AG10803 (cell line): Measurements from ENCODE around the gene SNX9.
"Not testable (repeated sequence)": the region's sequence is repeated elsewhere in the genome, so short reads cannot be mapped to it uniquely, and the experiment has no call there.

Source experiments
- DNase-seq: peaks from one replicate; pipeline ENCODE4 v3.0.0; 2010; ENCODE audit warnings: low read depth
- H3K4me3 ChIP-seq: 2 replicates; pipeline ENCODE4 v1.5.1; 2011; ENCODE audit warnings: mild to moderate bottlenecking, low read length, control low read depth
- TF ChIP-seq, protein P1 (sequence below): conservative IDR thresholded peaks from 2 replicates; pipeline ENCODE4 v1.5.1; 2011; ENCODE audit warnings: mild to moderate bottlenecking, low read length, control low read depth, inconsistent platforms

SNX9 gene

DNA sequence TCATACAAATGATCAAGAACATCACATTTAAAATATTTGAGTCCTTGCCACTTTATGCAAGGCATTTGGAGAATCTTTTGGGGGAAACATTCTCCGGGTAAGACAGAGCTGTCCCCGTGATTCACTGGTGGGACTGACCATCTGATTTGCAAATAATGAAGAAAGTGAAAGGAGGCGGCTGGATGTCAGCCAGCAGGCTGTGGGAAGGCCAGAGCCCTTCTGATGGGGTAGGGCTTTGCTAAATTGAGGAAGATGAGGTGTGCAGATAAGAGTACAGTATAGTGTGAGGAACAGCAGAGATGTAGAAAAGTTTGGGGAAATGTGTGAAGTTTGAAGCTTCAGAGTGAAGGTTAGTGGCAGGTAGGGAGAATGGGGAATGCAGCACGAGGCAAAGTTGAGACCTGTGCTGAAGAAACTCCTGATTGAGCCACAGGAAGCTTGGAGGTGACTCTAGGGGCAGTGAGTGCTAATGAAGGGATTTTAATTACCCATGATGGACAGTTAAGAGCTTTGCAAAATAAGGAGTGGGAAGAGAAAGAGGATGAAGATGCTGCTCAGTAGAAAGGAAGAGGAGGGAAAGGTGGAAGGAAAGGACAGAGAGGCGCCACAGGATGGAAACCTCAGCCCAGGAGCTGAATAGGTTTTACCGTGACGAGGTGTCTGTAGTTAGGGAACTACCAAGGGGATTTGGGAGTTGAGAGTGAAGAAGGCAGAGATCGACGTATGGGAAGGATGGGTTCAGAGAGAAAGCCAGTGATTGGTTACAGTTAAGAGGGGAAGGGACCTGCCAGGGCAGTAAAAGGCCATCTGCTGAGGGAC lies 68.7 kb downstream of the SNX9 start:
- DNase-seq: no peak
- H3K4me3 ChIP-seq: no peak overlapping the region
- TF ChIP-seq, protein P1, sequence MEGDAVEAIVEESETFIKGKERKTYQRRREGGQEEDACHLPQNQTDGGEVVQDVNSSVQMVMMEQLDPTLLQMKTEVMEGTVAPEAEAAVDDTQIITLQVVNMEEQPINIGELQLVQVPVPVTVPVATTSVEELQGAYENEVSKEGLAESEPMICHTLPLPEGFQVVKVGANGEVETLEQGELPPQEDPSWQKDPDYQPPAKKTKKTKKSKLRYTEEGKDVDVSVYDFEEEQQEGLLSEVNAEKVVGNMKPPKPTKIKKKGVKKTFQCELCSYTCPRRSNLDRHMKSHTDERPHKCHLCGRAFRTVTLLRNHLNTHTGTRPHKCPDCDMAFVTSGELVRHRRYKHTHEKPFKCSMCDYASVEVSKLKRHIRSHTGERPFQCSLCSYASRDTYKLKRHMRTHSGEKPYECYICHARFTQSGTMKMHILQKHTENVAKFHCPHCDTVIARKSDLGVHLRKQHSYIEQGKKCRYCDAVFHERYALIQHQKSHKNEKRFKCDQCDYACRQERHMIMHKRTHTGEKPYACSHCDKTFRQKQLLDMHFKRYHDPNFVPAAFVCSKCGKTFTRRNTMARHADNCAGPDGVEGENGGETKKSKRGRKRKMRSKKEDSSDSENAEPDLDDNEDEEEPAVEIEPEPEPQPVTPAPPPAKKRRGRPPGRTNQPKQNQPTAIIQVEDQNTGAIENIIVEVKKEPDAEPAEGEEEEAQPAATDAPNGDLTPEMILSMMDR: no peak

DNA sequence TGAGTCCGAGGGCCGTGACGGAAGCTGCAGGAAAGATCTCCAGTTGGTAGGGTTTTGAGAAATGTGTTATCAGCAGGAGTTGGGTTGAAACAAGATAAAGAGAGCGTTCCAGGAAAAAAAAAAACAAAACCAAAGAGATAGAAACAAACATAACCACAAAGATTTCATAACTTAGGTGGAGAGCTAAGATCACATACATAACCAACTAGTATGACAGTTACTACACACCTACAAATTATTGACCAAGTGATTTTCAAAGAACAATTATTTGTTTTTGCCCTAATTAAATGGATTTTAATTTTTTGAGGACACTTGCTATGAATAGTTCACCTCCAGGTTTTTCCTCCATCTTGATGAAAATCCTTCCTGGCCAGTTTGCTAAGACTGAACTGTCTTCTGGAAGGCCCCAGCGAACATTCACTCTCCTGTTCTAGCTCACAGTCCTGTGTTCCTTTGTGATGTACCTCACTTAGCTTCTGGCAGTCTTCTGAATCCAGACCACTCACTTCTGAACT lies 69.4 kb downstream of the SNX9 start:
- TF ChIP-seq, protein P1: no peak
- DNase-seq: no peak
- no peak overlapping the region for H3K4me3 ChIP-seq

DNA sequence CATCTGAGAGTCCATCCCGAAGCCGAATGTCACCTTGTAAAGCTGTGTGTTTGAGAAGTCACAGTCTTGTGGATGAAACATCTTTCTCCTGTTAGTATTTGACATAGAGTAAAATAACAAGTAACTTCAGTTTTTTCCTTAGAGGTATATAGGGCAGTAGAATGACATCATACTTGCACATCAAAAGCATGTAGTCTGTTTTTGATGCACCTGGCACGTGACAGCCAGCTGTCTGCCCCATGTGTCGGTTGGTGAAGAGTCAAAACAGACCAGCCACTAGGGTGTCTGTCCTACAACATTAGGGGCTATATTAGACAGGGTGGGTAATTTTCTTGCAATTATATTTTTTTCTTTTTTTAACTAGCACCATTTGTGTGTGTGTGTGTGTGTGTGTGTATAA lies 70.2 kb downstream of the SNX9 start:
- DNase-seq: no peak
- H3K4me3 ChIP-seq: no peak overlapping the region
- TF ChIP-seq, protein P1: no peak

DNA sequence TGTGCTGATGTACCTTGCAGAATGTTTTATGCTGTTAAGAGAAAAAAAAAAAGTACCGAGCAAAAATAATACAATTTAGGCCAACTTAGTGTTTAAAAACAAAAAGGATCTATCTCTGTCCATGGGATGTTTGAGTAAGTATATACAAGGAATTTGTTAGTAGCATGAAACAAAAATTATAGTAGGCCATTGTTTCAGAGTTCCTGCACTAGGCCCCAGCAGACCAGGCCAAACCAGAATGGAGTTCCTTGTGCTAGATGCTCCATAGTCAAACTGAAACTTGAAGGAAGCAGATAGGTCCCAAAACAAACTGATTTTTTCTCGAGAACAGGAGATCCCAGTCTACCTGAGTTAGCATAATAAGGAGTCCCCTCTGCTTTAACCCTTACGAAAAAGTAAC lies 72.5 kb downstream of the SNX9 start:
- TF ChIP-seq, protein P1: no peak
- H3K4me3 ChIP-seq: no peak overlapping the region
- DNase-seq: no peak

DNA sequence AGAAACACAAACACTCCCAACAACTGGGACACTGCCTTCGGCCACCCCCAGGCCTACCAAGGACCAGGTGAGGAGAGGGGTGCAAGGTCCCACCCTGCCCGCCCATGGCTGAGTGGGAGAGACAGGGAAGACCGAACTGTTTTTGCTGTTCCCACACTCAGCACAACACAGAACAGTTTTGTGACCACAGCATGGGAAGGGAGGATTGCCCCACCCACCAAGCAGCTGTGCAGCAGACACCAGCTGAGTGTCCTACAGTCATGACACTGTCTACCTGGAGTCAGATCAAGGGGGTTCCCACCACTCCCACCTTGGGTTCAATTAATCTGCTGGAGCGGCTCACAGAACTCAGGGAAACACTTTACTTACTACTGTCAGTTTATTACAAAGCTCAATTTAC lies 73.9 kb downstream of the SNX9 start:
- no peak for DNase-seq
- no peak overlapping the region for H3K4me3 ChIP-seq
- TF ChIP-seq, protein P1: no peak

DNA sequence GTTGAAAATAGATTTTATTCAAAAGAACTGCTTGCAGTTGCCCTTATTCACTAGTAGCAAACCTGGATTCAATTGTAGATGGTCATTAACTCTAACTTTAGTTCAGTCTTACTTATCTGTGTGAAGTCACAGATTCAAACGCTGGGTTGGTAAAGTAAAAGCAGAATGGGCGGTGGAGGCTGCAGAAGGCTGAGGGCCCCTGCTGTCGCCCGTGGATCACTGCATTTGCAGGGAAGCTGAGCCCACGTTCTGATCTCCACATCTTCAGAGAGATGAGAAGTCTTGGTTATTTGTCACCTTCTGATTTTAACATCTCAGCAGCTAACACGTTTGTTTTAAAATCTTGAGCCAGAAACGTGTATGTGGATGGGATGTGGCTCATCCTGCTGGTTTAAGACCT lies 75.1 kb downstream of the SNX9 start:
- DNase-seq: no peak
- no peak overlapping the region for H3K4me3 ChIP-seq
- TF ChIP-seq, protein P1: no peak; the same call in 1 of the 2 replicates

DNA sequence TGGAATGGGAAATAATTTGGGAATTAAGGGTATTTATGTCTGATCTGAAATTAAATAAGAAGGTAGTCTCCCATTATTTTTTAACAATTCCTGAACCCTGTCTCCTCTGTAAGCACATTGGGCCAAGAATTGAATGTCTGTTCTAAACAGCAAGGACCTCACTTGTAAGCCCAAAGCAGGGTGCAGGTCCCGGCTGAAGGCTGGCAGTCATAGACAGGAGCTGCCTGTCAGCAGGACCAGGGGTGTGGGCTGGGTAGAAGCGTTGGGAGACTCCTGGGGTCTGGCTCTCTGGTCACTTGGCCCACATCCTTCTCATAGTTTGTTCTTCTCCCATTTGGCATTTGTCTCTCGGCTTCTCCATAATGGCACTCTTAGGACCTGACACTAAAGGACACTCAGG lies 75.6 kb downstream of the SNX9 start:
- no peak for DNase-seq
- H3K4me3 ChIP-seq: no peak overlapping the region
- TF ChIP-seq, protein P1: no peak

DNA sequence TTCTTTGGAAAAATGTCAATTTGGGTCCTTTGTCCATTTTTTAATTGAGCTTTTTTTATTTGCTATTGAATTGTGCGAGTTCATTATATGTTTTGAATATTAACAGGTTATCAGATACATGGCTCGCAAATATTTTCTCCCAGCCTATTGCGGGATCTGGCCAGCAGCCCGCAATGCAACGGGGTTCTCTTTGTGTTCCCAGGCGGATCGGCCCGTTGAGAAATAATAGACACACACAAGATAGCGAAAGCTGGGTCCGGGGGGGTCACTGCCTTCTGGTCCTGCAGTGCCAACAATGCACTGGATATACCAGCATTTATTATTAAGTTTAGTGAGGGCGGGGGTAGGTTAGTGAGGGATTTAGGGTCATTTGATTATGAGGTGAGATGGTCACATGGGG lies 77.2 kb downstream of the SNX9 start:
- H3K4me3 ChIP-seq, DNase-seq: not testable (repeated sequence)

DNA sequence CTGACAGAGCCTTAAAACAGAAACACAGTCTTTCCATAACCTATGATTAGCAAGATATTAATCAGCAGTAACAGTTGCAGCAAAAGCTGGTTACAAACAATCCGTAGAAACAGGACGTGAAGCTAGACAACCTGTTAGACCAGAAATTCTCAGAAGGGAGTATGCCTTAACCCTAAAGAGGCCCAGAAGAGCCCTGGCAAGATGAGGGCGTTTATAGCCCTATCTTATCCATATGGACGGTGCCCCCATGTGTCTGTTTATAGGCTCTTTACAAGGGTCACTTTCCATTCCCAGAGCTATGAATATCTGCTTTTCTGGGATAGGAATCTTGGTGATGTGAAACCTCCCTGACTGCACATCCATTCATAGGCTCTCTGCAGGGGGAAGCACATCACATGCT lies 77.7 kb downstream of the SNX9 start:
- not testable (repeated sequence) for DNase-seq, H3K4me3 ChIP-seq
